DLD1 (cell line): ENCODE measurements around the gene RPS21.
"Not testable (repeated sequence)": the region's sequence is repeated elsewhere in the genome, so short reads cannot be mapped to it uniquely, and the experiment has no call there.

ENCODE experiments used
- in situ Hi-C: cut with HindIII; loops from 2 replicates; pipeline ENCODE4 v1.10.0; 2017; ENCODE audit warnings: low sequenced_read_pairs

The RPS21 gene

GRCh38 chr20:62363920-62364851 is 22.7 kb upstream of the RPS21 start:
- in situ Hi-C loops: no loop called here

- in situ Hi-C loops: no loop called here
Observed at GRCh38 chr20:62364911-62365736, 21.8 kb upstream of the RPS21 start.

- in situ Hi-C loops: no loop called here
Observed at GRCh38 chr20:62365814-62366369, 21.0 kb upstream of the RPS21 start.

- in situ Hi-C loops: no loop called here
Observed at GRCh38 chr20:62366370-62367135, 20.4 kb upstream of the RPS21 start.

- in situ Hi-C loops: no loop called here
Observed at GRCh38 chr20:62367136-62367632, 19.7 kb upstream of the RPS21 start, which contains the start of gene LAMA5. TSS of gene LAMA5 (minus strand) at chr20:62367312. CDS start at chr20:62367245, 67 bp downstream.

- in situ Hi-C loops: no loop called here
Observed at GRCh38 chr20:62367633-62368391, 19.1 kb upstream of the RPS21 start.

GRCh38 chr20:62368392-62368975 is 18.4 kb upstream of the RPS21 start:
- in situ Hi-C loops: no loop called here

- in situ Hi-C loops: no loop called here
Observed at GRCh38 chr20:62368976-62369814, 17.7 kb upstream of the RPS21 start.

GRCh38 chr20:62369815-62370114 is 17.1 kb upstream of the RPS21 start:
- in situ Hi-C loops: no loop called here

GRCh38 chr20:62370115-62370806 is 16.6 kb upstream of the RPS21 start:
- in situ Hi-C loops: no loop called here

GRCh38 chr20:62370807-62371587 is 15.9 kb upstream of the RPS21 start:
- in situ Hi-C loops: no loop called here

GRCh38 chr20:62371588-62372041 is 15.3 kb upstream of the RPS21 start:
- in situ Hi-C loops: no loop called here

GRCh38 chr20:62372042-62372993 is 14.6 kb upstream of the RPS21 start:
- in situ Hi-C loops: no loop called here

- in situ Hi-C loops: not testable (repeated sequence)
Observed at GRCh38 chr20:62373631-62374179, 13.2 kb upstream of the RPS21 start.

GRCh38 chr20:62374331-62375152 is 12.4 kb upstream of the RPS21 start:
- in situ Hi-C loops: loop anchor here (25.0 kb wide), 1 partner anchor 87 kb away; no protein-coding TSS in a partner anchor
